ENCODE measurements around the gene PLIN3. TPM values are rescaled to one million over a fixed set of nuclear protein-coding genes. Genes with fewer than 3 reads are reported as not detected.

Gene PLIN3
- total RNA-seq, 1 experiment from 2014 or later = 207 TPM

GRCh38 chr19:4816950-4817278, 50.6 kb downstream of the PLIN3 start:
- TF ChIP-seq, protein P1, sequence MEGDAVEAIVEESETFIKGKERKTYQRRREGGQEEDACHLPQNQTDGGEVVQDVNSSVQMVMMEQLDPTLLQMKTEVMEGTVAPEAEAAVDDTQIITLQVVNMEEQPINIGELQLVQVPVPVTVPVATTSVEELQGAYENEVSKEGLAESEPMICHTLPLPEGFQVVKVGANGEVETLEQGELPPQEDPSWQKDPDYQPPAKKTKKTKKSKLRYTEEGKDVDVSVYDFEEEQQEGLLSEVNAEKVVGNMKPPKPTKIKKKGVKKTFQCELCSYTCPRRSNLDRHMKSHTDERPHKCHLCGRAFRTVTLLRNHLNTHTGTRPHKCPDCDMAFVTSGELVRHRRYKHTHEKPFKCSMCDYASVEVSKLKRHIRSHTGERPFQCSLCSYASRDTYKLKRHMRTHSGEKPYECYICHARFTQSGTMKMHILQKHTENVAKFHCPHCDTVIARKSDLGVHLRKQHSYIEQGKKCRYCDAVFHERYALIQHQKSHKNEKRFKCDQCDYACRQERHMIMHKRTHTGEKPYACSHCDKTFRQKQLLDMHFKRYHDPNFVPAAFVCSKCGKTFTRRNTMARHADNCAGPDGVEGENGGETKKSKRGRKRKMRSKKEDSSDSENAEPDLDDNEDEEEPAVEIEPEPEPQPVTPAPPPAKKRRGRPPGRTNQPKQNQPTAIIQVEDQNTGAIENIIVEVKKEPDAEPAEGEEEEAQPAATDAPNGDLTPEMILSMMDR (IDR thresholded peaks at IDR 0.05 in 2 of 3, conservative IDR thresholded peaks at IDR 0.05 in 1 of 3; ENCODE audit: borderline replicate concordance in 1 of 3, insufficient read depth in 1 of 3, low read depth in 2 of 3, low read length in 2 of 3) = no peak
- TF ChIP-seq ZFX (IDR thresholded peaks at IDR 0.05) = no peak
- no peak for TF ChIP-seq EZH2phosphoT487 (IDR thresholded peaks at IDR 0.05; ENCODE audit: borderline replicate concordance)
- TF ChIP-seq CEBPB (IDR thresholded peaks at IDR 0.05; ENCODE audit: low read depth) = no peak
- TF ChIP-seq EZH2 (IDR thresholded peaks at IDR 0.05) = no peak
- TF ChIP-seq SIN3A (IDR thresholded peaks at IDR 0.05; ENCODE audit: low read depth) = no peak
- H3K27me3 ChIP-seq (ENCODE audit: insufficient read depth, low read length) = no peaks in the 10 kb centered on the region
- H3K36me3 ChIP-seq (ENCODE audit: control insufficient read depth in 1 of 2, insufficient read depth in 2 of 2, low read length in 2 of 2) = peaks cover 0 to 25% of the 10 kb centered on the region in 2 experiments; a peak in 2 of 4 replicates
- H3K4me3 ChIP-seq (replicated peaks in 1 of 2; ENCODE audit: low read depth in 1 of 2, low read length in 2 of 2) = no peak overlapping the region
- peaks cover 17% of the 10 kb centered on the region for H3K79me2 ChIP-seq (ENCODE audit: insufficient read depth, low read length)
- ChIA-PET RAD21 (ENCODE audit: low non-redundant PET in 1 of 2, low total read pairs in 2 of 2, uncharacterized antibody in 2 of 2, unreplicated experiment in 2 of 2) (no interaction called here), POLR2A (no interaction called here), CTCF (interaction anchor here (0.7 to 1.6 kb wide), 2 partner anchors 34 to 152 kb away, joined by 3 to 4 read pairs; partner anchors contain the start of gene KDM4B)
- no TSS peak for BruUV-seq (replicated peaks)
- no peak for ATAC-seq
- H3K27ac ChIP-seq (ENCODE audit: low read depth, low read length) = no peak overlapping the region; the same call in 1 of the 2 replicates
- H2AFZ ChIP-seq (ENCODE audit: low read depth, low read length, poor library complexity, severe bottlenecking) = no peak overlapping the region
- no peaks in the 10 kb centered on the region for H3K9me2 ChIP-seq (ENCODE audit: insufficient read depth)
- H3K9ac ChIP-seq (ENCODE audit: low read length) = no peak overlapping the region
- H3K9me3 ChIP-seq (ENCODE audit: control insufficient read depth in 1 of 2, insufficient read depth in 1 of 2, low read depth in 1 of 2, low read length in 2 of 2) = no peaks in the 10 kb centered on the region
- no peak for DNase-seq (ENCODE audit: low read depth, low spot score)
- no peaks in the 10 kb centered on the region for H4K20me1 ChIP-seq (ENCODE audit: insufficient read depth)
- no peak overlapping the region for H3K4me2 ChIP-seq (ENCODE audit: low read length)
- peaks cover 19 to 42% of the 10 kb centered on the region in 2 experiments for H3K4me1 ChIP-seq (ENCODE audit: control insufficient read depth in 1 of 2, insufficient read depth in 2 of 2, low read length in 2 of 2)
- intact Hi-C loops (cut with micrococcal nuclease) = no loop called here

GRCh38 chr19:4816202-4816949, 51.1 kb downstream of the PLIN3 start:
- ChIA-PET POLR2A (no interaction called here), RAD21 (ENCODE audit: low non-redundant PET in 1 of 2, low total read pairs in 2 of 2, uncharacterized antibody in 2 of 2, unreplicated experiment in 2 of 2) (no interaction called here), CTCF (interaction anchor here (0.7 kb wide), 1 partner anchor 152 kb away, joined by 3 read pairs; the partner anchor contains the start of gene KDM4B)
- Histone ChIP-seq H3K9ac (ENCODE audit: low read length) (peak overlapping the region; percentile 37; the same call in 1 of the 2 replicates), H3K4me3 (replicated peaks in 1 of 2; ENCODE audit: low read depth in 1 of 2, low read length in 2 of 2) (no peak overlapping the region), H3K36me3 (ENCODE audit: control insufficient read depth in 1 of 2, insufficient read depth in 2 of 2, low read length in 2 of 2) (peaks cover 0 to 25% of the 10 kb centered on the region in 2 experiments; a peak in 2 of 4 replicates), H3K9me2 (ENCODE audit: insufficient read depth) (no peaks in the 10 kb centered on the region), H3K4me1 (ENCODE audit: control insufficient read depth in 1 of 2, insufficient read depth in 2 of 2, low read length in 2 of 2) (peaks cover 21 to 48% of the 10 kb centered on the region in 2 experiments), H3K79me2 (ENCODE audit: insufficient read depth, low read length) (peaks cover 16% of the 10 kb centered on the region), H3K4me2 (ENCODE audit: low read length) (peak overlapping the region; percentile 16; the same call in 1 of the 2 replicates), H3K27me3 (ENCODE audit: insufficient read depth, low read length) (no peaks in the 10 kb centered on the region), H3K27ac (ENCODE audit: low read depth, low read length) (peak overlapping the region; percentile 76), H3K9me3 (ENCODE audit: control insufficient read depth in 1 of 2, insufficient read depth in 1 of 2, low read depth in 1 of 2, low read length in 2 of 2) (no peaks in the 10 kb centered on the region), H2AFZ (ENCODE audit: low read depth, low read length, poor library complexity, severe bottlenecking) (no peak overlapping the region), H4K20me1 (ENCODE audit: insufficient read depth) (no peaks in the 10 kb centered on the region)
- BruUV-seq (replicated peaks) = TSS peak; percentile 39
- no peak for DNase-seq (ENCODE audit: low read depth, low spot score)
- ATAC-seq = no peak
- intact Hi-C loops (cut with micrococcal nuclease) = no loop called here
- TF ChIP-seq EZH2phosphoT487 (IDR thresholded peaks at IDR 0.05; ENCODE audit: borderline replicate concordance) (no peak), FOSL1 (IDR thresholded peaks at IDR 0.05; ENCODE audit: low read depth) (no peak), EZH2 (IDR thresholded peaks at IDR 0.05) (no peak), SIN3A (IDR thresholded peaks at IDR 0.05; ENCODE audit: low read depth) (no peak), ZFX (IDR thresholded peaks at IDR 0.05) (no peak), SRF (IDR thresholded peaks at IDR 0.05; ENCODE audit: low read depth) (no peak)
- TF ChIP-seq, protein P2, sequence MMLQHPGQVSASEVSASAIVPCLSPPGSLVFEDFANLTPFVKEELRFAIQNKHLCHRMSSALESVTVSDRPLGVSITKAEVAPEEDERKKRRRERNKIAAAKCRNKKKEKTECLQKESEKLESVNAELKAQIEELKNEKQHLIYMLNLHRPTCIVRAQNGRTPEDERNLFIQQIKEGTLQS (IDR thresholded peaks at IDR 0.05) = no peak
- TF ChIP-seq, protein P3, sequence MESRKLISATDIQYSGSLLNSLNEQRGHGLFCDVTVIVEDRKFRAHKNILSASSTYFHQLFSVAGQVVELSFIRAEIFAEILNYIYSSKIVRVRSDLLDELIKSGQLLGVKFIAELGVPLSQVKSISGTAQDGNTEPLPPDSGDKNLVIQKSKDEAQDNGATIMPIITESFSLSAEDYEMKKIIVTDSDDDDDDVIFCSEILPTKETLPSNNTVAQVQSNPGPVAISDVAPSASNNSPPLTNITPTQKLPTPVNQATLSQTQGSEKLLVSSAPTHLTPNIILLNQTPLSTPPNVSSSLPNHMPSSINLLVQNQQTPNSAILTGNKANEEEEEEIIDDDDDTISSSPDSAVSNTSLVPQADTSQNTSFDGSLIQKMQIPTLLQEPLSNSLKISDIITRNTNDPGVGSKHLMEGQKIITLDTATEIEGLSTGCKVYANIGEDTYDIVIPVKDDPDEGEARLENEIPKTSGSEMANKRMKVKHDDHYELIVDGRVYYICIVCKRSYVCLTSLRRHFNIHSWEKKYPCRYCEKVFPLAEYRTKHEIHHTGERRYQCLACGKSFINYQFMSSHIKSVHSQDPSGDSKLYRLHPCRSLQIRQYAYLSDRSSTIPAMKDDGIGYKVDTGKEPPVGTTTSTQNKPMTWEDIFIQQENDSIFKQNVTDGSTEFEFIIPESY (IDR thresholded peaks at IDR 0.05; ENCODE audit: extremely low read depth, insufficient replicate concordance, low read length) = no peak
